HG02885 (cell line): Measurements from ENCODE around the gene RCAN3.
A peak's percentile ranks its signal among the peaks of the same experiment; 100 is the strongest.
"Not testable (repeated sequence)": the region's sequence is repeated elsewhere in the genome, so short reads cannot be mapped to it uniquely, and the experiment has no call there.

Experiments
- ATAC-seq: cut with Tn5 transposase; IDR thresholded peaks from one replicate; pipeline ENCODE4 v1.9.1; 2021; ENCODE audit warnings: mild to moderate bottlenecking; ENCODE audit not compliant: unreplicated experiment, poor library complexity

The RCAN3 gene

DNA sequence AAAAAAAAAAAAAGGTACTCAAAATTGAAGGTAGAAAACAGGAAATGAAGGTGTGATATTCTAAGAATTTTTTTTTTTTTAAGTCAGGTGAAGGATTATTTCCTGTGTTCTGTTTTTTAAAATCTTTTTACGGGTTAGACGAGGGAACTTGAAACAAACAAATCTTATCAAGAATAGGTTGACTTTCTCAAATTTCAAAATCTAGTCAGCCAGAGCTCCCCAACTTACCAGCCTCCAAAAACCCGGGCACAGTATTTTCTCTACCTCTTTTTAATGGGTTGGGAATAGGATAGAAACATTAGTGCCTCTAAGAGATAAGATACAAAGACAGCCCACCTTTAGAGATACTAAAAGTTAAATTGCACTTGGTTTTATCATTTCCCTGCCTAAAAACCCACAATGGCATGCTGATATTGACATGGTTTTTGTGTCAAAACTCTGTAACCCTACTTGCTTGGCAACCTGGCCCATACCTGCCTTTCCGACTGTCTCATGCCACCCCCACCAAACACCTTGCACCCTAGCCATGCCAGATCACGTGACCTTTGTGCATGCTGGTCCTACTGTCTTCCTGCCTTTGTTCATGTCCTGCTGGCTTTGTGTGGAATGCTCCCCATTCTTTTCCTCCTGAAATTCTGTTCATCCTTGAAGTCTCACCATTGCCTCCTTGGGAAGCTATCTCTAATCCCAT, 4.2 kb downstream of the RCAN3 start:
- ATAC-seq = no peak

DNA sequence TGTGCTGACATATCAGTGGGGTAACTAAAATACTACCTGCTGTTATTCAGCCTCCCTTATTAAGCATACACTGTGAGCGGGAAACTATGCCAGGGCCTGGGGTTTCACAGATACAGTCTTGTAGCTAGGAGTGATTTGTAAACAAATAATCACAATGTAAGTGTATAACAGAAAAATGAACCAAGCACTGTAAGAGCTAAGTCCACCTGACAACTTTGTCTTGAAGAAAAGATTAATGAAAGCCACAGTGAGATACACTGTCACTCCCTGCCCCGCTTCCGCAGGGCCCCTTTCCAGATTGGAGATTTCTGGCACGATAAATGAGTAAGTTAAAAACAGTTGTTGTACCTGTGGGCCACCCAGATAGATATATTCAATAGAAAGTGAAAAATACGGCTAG, 4.8 kb downstream of the RCAN3 start:
- ATAC-seq = no peak

DNA sequence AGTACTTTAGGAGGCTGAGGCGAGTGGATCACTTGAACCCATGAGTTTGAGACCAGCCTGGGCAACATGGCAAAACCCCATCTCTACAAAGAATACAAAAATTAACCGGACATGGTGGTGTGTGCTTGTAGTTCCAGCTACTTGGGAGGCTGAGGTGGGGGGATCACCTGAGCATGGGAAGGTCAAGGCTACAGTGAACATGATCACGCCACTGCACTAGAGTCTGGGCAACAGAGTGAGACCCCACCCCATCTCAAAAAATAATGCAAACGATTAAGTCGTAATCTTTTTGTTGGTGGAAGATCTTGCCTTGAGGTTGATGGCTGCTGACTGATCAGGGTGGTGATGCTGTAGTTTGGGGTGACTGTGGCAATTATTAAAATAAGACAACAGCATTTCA, 6.3 kb downstream of the RCAN3 start:
- ATAC-seq = no peak

DNA sequence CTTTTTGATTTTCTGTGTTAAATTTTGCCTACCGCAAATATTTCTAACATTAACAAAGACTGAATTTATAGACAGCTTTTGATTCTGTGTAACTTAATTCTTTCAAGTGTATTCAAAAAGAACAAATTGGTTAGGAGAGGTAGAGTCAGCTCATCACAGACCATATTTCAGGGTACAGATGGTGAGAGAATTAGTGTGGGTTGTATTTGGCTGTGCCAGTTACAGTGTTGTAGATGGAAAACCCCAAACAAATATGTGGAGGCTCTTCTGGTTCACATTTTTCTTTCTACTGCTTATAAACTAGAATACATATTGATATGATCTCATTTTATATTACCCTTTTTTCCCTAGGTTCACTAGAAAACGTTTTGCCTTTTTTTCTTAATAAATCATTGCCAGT, 11.1 kb downstream of the RCAN3 start:
- ATAC-seq = no peak

DNA sequence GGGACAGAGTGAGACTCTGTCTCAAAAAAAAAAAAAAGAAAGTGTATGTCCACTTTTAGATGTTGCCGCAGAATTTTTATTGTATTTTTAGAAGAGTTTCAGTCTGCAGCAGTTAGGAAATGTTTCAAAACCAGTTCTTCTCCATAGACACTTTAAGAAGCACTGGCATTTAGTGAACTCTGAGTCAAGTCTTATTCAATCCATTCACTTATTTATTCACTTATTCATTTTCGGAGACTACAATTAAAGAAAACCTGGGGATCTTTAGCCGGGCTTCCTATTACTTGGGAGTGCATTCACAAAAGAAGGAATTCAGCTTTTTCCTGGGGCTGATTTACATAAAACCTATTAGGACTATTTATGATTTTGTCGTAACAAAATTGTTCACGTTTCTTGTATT, 12.3 kb downstream of the RCAN3 start:
- no peak for ATAC-seq

DNA sequence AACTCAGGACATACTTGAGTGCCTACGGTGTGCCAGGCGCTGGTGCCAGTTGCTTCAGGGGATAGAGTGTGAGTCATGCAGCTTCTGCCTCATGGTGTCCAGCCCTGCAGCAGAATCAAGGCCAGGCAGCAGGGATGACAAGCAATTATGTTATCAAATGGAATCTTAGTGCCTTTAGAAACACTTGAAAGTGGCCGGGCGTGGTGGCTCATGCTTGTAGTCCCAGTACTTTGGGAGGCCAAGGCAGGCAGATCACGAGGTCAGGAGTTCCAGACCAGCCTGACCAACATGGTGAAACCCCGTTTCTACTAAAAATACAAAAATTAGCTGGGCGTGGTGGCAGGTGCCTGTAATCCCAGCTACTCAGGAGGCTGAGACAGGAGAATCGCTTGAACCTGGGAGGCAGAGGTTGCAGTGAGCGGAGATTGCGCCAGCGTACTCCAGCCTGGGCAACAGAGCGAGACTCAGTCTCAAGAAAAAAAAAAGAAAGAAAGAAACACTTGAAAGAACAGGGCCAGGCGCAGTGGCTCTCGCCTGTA, 13.1 kb downstream of the RCAN3 start:
- not testable (repeated sequence) for ATAC-seq

DNA sequence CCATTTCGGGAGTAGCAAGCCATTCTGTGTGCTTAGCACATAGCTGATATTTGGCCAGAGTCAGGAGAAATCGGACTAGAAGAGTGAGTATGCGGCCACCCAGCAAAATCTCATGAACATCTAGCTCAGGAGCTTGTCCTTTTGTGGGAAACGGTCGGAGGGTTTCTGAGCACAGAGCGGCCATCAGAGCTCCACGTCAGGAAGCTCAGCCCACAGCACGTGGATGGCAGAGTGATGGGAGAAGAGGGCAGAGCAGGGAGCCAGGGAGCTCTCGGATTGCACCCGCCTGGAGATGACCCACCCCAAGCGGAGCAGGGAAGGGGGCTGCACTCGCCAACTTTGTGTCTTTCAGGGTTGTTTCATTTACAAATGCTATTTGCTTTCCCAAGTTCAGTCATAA, 13.9 kb downstream of the RCAN3 start:
- no peak for ATAC-seq

DNA sequence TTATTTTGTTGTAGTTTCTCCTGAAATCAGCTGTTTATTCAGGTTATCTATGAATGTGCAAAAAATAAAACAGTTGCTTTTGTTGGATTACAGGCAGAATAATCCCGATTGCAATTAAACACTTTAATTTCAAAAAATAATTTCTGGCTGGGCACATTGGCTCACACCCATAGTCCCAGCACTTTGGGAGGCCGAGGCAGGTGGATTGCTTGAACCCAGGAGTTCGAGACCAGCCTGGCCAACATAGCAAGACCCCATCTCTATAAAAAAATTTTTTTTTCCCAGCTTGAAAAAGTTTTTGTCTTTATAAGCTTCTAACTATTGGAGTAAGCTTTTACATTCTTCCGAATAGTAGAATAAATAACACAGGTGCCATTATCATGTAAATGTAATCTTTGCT, 15.3 kb downstream of the RCAN3 start:
- ATAC-seq = no peak

DNA sequence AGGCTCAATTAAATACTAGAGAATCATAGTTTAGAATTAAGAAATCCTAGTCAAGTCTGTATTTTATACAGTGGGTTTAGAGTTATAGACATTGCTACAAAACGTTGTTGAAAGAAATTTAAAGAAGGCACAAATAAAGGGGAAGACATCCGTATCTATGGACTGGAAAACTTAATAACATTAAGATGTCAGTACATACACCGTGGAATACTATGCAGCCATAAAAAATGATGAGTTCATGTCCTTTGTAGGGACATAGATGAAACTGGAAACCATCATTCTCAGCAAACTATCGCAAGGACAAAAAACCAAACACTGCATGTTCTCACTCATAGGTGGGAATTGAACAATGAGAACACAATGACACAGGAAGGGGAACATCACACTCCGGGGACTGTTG, 17.6 kb downstream of the RCAN3 start:
- ATAC-seq = not testable (repeated sequence)

DNA sequence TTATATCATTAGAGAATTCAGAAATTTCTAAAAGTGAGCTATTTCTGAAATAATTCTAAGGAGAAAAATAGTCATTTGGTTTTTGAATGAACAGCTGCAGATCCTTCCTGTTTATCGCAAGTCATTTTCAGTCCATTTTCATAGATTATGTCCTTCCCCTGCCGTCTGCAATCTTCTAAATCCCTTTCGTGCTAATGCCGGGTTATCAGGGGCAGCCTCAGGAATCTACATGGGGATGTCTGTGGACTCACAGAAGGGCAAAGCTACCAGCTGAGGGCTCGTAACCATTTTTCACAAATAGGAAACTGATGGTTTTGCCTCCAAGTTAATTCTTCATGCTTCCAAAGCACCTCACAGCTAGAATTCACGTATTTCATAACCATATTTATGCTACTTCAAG, 23.0 kb downstream of the RCAN3 start:
- ATAC-seq = no peak

DNA sequence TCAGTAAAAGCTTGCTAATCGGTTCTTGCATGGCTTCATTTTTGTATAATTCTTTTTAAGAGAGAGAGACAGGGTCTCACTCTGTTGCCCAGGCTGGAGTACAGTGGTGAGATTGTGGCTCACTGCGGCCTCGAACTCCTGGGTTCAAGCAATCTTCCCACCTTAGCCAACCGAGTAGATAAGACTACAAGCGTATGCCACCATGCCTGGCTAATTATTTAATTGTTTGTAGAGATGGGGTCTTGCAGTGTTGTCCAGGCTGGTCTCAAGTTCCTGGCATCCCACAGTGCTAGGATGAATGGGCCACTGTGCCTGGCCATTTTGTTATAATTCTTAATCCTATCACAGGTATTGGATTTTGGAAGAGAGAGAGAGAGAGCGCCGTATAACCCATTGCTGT, 23.4 kb downstream of the RCAN3 start:
- no peak for ATAC-seq

DNA sequence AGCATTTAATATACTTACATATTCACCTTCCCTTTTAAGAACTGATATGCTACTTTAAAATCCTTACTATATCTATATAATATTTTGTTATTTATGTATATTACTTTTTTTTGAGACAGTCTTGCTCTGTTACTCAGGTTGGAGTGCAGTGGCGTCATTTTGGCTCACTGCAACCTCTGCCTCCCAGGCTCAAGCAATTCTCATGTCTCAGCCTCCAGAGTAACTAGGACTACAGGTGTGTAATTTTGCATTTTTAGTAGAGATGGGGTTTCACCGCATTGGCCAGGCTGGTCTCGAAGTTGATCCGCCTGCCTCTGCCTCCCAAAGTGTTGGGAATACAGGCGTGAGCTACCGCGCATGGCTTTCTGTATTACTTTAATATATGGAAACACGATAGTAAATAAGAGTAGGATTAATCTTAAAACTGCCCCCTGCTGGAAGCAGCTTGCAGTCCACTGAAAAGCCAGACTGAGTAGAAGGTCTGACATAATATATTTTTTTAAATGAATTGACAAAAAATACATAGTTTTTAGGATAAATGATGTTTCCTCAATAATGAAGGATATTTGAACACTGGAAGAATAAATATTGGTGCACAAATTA, 24.4 kb downstream of the RCAN3 start:
- no peak for ATAC-seq

DNA sequence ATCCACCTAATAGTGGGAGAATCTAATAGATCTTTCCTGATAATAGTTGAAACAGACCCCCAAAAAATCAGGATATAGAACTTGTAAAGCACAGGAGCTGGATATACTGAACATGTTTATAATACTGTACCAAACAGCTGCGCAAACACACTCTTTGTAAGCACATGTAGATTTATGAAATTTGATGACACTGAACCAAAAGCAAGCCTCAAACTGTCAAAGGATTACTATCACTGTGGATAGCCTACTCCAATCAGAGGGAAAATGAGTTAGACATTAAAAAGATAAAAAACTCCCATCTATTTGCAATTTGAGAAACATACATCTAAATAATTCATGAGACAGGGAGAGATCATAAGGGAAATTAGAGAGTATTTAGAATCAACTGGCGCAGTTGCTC, 26.1 kb downstream of the RCAN3 start:
- ATAC-seq = no peak

DNA sequence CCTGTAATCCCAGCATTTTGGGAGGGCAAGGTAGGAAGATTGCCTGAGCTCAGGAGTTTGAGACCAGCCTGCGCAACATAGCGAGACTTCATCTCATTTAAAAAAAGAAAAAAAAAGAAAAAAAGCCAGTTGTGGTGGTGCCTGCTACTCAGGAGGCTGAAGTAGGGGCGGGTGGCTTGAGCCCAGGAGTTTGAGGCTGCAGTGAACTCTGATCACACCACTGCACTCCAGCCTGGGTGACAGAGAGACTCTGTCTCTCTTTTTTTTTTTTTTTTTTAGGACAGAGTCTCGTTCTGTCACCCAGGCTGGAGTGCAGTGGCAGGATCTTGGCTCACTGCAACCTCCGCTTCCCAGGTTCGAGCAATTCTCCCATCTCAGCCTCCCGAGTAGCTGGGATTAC, 26.7 kb downstream of the RCAN3 start:
- not testable (repeated sequence) for ATAC-seq

DNA sequence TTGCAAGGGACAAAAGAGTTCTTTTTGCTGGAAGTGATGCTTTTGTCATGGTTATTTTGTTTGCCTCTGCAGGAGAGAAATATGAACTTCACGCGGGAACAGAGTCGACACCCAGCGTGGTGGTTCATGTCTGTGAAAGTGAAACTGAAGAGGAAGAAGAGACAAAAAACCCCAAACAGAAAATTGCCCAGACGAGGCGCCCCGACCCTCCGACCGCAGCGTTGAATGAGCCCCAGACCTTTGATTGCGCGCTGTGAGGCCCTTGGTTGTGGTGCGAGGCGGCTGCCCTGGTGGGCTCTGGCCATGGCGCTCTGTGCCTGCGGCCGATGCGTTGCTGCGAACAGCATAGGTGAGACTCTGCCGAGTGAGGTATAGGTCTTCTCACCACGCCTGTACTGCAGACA, 32.4 kb downstream of the RCAN3 start:
- peak; percentile 50 for ATAC-seq

DNA sequence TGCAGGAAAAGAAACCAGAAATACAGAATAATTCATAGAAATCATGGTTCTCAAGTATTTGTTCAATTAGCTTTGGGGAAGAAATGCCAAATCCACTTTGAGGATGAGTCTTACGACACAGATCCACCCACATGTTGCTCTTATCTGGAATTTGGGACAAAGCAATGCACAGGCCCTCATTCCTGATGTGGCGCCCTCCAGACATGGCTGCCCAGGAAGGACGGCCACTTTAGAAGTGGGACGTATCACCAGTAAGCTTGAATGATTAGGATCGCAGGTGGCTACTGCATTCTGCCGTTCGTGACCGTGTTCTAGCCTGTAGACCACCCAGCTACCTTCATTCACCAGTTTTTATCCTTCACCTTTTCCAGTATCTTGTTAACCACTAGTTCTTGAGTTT, 33.1 kb downstream of the RCAN3 start:
- no peak for ATAC-seq

DNA sequence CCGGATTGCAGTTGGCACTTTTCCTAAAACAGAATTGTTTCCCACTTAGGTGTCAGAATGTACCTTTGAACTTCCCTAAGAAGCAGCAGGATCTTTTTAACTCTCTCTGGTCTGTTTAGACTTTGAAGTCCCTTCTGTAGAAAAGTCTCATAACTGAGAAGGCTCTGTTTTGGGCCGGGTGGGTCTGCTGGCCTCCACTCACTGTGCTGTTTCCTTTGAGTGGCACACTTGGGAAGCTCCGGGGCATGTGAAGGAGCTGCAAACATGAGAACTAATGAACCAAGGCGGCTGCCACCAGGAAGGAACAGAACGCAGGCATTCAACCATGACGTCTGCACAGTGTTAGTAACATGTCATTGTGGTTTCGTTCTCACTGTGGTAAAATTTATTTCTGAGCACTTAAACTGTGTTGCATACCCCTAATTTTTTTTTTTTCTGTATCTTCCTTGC, 33.8 kb downstream of the RCAN3 start:
- peak; percentile 53 for ATAC-seq

DNA sequence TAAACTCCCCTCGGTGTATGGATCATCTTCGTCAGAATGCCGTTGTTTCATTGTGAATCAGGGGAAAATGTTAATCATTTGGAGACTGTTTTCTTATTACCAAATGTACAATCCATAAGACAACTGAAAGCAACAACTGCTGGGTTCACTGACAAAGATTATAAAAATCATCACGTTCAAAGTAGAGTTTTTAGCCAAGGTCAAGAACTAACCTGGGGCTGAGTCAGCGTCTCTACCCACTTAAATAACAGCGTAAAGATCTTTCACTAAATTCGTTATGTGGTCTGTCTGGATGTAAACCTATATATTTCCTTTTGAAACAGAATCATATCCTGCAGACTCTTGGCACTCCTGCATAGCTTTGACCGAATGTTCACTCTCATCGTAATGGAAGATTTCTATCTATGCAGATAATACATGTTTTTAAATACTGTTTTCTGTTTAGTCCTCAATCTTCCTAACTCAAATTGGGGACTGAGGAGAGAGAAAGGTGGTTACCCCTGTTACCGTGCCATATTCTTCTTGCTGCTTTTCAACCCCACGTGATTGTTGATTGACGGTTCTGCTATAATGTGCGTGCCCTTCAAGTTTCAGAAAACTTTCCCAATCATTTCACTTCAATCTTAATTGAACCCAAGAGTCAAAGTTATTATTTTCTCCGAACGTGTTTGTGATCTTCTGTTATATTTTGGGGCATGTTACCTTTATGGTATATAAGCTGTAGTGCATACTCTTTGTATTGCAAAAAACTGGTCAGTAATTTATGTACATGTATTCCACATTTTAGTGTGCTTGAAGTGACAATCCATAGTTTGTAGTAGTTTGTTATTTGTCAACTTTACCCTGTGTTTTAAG, 37.6 kb downstream of the RCAN3 start:
- ATAC-seq = no peak

DNA sequence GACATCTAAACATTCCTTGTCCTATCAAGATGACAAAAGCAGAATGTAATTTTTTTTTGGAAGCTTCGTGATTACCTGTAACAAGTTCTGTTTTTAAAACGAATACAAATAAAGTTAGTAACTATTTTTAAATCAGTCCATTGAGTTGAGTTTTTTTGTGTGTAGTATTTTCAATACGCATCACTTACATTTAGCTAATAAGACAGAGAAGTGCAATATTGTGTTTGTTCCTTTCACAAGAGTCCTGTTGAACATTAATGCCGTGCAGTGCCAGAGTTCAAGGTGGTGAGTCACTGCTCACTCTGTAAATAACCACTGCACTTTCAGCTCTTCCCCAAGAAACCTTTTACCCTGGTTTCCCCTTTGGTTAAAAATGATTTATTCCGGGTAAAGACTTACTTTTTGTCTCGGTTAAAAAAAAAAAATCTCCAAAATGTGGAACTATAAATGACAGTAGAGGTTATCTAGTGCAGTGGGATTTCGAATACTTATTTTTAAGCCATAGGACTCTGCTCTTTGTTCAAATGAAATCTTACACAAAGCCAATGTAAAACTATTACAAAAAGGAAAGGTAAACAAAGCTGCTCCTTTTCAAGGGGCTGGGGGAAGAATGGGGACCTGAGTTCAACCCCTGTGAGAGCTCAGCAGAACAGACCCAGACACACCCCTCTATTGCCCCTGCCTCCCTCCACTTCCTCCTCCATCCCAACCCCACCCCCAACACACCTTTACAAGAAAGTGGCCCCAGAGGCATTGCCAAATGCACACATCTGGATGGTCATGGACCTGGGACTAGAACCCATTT, 38.5 kb downstream of the RCAN3 start:
- no peak for ATAC-seq

DNA sequence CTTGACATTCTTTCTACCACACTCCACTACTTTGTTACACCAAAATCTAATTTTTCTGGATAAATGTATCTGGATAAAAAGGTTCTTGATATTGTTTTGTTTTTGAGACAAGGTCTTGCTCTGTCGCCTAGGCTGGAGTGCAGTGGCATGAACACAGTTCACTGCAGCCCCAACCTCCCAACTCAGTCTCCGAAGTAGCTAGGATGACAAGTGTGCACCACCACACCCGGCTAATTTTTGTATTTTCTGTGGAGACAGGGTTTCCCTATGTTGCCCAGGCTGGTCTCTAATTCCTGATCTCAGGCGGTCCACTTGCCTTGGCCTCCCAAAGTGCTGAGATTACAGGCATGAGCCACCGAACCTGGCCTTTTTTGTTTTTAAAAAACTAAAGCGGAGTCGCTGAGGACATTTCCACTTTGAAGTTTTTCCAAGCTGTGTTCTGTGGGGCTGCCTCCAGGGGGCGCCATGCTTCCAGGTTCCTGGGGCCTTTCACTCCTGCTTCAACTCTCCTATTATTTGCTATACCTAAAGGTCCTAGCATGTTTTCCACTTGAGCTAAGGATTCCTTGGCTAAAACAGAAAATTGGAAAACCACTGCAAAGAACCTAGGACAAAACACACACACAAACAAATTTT, 39.2 kb downstream of the RCAN3 start:
- no peak for ATAC-seq
